ENCODE measurements around the gene NUP54.

DNA sequence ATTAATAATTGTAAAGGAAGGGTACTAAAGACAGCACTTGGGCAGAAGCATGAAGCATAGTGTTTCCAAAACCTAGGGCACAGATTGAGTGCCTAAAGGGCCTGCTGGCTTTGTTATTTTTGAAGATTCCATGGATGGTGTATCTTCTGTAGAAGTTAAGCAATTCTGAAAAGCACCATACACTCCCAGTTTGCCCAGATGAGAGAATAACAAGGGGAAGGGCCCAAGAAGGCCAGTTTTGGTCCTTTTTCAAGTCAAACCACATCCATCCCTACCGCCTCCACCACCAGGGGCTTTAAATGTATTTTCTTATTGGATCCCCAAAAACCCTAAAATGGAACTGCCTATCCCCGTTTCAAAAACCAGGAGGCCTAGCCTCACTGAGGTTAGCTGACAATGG, 48.2 kb upstream of the NUP54 start:
- TF ChIP-seq CTCF (conservative IDR thresholded peaks at IDR 0.05) (no peak), ZFX (IDR thresholded peaks at IDR 0.05) (no peak)

Data from C4-2B (cell line).